CD4-positive, alpha-beta T cell treated with Interleukin-1 beta for 1 hour (primary cell): ENCODE results near the gene EFHD1.
"Not testable (repeated sequence)": the region's sequence is repeated elsewhere in the genome, so short reads cannot be mapped to it uniquely, and the experiment has no call there.

Source experiments
- DNase-seq, 2 donors: peaks; one replicate each; pipeline ENCODE4 v3.0.0-alpha.2; 2020 to 2022

Gene EFHD1

DNA sequence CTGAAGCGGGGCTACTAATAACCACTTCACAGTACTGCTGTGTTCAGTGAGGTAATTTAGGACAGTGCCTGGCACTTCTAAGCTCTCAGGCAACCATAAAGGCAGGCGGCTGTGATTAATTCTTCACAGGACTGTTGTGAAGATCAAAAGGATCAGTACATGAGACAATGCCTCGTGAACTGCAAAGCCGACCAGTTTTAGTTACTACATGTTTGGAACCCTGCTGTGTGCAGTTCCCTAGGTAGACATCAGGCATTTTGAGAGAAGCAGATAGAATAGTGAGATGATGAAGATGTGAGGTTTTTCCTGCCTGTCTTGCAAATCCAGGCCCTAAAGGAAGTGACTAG lies 19.1 kb downstream of the EFHD1 start:
- no peak for DNase-seq

DNA sequence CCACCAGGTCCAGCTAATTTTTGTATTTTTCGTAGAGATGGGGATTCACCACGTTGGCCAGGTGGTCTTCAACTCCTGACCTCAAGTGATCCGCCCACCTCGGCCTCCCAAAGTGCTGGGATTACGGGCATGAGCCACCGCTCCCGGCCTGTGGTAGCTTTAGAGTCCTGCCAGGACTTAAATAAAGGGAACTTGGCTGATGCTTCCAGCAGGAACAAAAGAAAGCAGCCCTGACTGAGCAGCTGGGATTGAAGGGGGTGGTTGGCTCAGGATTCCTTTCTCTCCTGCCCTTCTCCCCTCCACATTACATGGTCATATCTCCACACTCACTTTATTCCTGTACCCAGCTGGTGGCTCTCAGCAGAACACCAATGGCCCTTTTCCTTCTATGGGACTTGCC lies 20.0 kb downstream of the EFHD1 start:
- DNase-seq = no peak

DNA sequence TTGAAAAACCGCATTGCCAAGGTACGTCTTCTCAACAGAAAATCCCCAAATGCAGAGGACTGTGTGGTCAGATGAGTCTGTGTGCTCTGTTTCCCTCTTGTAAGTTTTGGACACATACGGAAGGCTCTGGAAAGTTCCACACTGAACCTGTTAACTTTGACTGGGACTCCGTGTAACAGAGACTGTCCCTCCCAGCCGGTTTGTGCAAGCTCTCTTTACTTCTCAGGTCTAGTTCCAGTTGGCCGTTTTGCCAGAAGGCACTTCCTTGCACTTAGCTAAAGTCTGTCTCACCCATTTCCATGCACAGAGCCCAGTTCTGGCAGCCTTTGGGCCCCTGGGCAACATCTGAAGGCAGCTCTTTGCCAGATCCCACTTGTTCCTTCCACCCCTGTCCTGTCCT lies 22.0 kb downstream of the EFHD1 start:
- no peak for DNase-seq

DNA sequence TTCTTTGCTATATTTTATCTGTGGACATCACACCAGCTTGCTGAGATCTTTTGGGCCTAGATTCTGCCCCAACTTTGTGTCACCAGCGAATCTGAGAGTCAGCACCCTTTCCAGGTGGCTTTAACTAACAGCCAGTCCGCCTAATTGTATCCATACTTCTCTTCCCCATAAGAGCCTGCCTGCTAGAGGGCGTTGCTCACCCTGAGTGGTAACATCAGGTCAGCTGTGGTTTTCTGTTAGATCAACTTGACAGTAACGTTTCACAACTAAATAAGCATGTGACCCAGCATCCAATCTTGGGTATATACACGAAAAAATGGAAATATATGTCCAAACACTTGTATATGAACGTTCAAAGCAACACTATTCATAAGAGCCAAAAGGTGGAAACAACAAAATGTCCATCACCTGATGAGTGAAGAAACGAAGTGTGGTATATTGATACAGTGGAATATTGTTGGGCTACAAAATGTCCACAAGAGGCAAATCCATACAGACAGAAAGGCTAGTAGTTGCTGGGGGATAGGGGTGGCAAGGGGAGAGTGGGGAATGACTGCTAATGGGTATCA lies 24.9 kb downstream of the EFHD1 start:
- DNase-seq = no peak

DNA sequence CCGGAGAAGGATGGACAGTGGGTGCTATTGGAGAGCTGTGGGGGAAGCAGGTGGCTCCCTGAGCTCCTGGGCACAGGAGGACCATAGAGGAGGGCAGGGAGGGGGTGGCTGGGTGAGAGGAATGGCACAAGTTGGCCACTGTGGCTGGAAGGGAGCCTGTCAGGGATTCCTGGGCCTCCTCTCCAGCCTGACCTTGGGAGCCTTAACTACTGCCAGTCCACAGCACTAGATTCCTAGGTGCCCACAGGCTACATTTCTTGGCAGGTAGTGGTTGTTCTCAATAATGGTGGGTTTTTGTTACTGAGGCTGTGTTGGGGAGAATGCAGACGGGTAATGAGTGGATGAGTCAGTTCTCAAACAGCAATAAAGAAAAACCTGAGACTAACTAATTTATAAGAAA lies 26.0 kb downstream of the EFHD1 start:
- no peak for DNase-seq

DNA sequence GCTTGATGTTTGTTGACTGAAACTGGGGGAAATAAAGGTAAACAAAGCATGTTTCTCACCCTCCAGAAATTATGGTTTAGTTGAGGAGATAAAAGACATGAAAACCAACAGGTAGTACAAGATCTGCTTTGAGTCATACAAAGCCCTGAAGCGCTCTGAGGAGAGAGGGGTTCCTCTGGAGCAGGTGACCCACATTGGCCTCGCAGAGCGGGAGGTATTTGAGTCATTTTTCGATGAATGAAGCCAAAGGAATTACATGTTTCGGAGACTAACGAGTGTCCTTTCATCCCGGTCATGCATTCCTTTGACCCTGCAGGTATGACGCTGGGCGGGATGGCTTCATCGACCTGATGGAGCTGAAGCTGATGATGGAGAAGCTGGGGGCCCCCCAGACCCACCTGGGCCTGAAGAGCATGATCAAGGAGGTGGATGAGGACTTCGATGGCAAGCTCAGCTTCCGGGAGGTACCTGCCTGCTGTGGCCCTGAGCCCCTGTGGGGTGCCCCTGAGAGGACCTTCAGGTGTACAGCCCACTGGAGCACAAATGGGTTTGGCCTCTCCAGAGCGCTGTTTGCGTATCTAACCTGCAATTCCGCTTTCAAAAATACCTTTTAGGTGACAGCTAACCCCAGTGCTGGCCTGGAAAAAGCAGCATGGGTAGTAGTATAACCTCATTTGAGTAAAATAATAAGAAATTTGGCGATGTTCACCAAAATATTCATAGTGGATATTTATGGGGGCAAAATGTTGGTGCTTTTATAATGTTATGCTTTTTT lies 29.3 kb downstream of the EFHD1 start:
- DNase-seq = no peak

DNA sequence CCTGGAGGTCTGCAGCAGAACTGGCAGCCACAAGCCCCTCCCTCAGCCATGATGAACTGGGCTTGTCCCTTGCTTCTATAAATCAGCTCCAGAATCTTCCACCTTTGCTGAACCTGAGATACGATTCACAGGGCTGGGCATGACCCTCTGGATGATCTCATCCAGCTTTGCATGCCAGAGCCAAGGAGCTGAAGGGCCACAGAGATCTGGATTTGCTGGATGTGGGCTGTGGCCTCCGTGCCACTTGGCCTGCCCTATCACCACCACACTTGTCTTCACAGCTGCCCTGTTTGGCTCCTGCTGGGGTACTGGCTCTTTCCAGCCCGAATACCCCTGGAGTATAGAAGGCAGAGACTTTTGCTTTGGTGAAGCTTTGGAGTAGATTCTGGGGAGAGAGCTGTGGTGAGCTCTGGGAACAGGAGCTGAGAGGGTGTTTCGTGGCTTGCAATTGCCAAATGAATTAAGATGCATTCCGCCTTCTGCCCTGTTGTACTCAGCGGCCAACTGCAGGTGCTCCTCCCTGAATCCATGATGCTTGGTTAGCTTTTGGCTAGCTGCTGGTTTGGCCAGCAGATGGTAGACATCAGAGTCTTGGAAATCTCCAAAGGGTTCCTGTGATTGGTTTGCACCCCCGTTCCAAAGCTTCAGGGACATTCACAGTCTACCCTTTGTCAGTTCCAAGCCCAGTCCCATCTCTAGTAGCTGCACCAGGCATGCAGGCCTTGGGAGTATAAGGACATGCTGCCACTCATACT lies 32.8 kb downstream of the EFHD1 start:
- DNase-seq = no peak

DNA sequence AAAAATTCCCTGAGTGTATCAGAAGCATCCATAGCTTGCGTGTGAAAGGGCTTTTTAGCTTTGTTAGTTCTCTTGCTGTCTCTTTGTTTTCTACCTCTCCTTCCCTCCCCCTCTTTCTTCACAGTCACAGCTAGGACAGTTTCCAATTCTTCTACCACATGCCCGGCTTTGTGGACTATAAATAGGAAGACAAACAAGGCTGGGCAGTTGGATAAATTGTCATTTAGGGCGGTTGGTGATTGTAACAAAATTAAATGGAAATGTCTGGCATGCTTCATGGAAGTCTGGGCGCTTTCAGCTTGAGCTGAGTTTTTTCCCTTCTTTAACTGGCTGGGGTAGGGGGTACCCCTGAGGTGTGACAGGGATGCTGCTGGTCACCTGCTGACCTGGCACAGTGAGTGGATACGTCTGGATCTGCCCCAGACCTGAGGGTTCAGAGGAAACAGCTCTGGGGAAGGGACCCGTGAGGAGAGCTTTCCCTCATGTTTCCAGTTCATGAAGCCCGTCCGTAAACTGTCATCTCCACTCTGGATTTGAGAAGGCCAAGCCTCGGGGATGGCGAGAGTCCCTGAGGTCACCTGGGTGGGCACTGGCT lies 34.7 kb downstream of the EFHD1 start:
- DNase-seq = no peak

DNA sequence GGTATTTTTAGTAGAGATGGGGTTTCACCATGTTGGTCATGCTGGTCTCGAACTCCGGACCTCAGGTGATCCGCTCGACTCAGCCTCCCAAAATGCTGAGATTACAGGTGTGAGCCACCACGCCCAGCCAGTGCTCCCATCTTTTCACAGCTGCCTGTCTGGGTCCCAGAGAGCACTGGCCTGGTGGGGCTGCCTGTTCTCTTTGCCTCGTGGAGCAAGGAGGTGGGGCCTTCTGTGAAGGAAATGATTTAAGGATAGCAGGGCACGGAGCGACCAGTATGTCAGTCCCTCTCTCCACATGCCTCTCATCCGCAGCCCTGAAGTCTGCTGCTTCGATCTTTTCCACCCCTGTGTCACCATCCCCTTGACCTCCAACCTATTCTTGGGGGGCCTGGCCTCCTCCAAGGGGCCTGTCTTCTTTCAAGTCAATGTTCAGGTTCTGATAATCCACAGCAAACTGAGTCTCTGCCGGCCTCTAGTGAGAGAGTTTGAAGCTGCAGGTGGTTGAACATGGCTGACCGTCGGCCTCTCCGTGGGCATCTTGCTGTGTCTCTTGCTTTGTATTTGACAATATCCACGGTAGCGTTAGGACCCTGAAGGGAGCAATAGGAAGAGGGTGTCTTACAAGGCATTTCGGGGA lies 35.5 kb downstream of the EFHD1 start:
- no peak for DNase-seq

DNA sequence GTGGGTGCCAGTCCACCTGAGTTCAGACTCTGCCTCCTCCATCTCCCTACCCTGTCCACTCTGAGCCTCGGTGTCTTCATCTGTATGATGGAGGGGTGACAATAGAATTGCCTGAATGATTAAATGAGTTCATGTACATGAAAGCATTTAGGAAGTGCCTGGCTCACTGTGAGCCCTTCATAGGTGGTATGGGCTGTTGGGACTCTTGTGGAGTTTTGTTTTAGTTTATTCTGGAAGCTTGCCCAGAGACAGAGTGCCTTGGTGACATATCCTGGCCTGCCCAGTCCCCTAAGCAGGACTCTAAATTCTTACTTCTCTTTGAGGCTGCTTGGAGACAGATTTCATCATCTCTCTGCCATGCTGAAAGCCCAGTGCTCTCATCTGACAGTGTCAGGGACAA lies 39.2 kb downstream of the EFHD1 start:
- no peak for DNase-seq

DNA sequence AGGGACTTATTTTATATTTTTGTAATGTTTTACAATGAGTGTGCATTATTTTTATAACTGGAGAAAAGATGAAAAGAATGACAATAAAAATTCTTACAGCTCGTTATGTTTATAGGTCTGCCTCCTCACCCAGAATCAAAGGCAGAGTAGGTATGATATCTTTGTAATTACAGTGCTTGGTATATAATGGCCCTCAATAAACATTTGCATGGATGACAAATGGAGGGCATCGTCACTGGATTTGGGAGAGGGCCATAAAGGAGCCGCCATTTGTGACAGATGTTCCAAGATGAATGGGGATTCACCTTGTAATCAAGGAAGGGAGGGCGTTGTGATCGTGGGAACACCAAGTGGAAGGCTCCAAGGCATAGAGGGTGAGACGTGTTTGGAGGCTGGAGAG lies 41.1 kb downstream of the EFHD1 start:
- no peak for DNase-seq

DNA sequence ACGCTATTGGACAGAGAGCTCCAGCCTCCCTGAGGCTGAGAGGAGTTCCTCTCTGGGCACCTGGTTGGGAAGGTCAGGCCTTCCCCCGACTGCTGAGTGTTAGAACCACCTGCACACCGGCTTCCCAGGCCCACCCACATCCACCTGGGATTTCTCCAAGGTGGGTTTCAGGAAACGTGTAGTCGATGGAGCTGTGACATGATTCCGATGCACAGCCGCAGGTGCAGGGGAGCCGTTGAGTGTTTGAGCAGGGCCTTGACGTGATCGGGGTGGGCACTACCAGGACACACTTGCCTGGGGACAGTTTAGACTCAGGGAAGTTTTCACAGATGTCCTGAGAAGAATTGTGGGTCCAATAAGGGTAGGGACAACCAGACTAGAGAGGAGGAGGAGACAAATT lies 42.0 kb downstream of the EFHD1 start:
- no peak for DNase-seq

DNA sequence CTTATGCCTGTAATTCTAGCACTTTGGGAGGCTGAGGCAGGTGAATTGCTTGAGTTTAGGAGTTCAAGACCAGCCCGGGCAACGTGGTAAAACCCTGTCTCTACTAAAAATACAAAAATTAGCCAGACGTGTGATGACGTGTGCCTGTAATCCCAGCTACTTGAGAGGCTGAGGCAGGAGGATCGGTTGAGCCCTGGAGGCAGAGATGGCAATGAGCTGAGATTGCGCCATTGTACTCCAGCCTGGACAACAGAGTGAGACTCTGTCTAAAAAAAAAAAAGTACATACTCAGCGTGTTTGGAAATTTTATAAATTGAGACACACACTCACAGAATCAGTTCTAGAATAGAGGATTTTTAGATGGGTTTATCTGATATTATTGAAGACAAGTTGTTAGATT lies 46.6 kb downstream of the EFHD1 start:
- no peak for DNase-seq

DNA sequence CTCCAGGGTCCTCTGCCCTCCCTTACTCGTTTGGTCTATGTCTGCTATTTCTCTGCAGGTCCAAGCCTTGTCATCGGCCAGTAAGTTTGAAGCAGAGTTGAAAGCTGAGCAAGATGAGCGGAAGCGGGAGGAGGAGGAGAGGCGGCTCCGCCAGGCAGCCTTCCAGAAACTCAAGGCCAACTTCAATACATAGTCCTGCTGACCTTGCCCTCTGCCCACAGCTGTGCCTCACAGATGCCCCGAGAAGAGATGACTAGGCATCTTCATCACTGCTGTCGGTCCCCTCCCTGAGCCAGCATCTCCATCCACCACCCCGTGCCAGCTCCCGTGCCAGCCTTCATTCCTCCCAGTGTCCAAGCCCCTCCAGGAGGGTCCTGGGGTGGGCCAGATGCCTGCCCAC lies 48.1 kb downstream of the EFHD1 start:
- DNase-seq = no peak

DNA sequence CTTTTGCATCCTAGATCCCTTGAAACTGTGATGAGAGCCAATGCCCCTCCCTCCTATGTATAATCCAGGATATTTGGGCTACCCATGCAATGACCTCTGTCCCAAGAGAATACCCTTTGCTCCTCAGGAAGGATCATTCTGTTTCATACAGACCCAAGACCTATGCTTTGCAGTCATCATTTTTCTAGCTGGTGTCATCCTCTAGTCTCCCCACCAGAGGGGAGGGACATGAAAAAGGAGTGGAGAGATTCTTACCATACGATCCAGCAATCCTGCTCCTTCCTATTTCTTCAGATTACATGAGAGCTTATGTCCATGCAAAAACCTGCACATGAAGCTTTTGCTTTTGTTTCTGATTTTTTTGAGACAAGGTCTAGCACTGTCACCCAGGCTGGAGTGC lies 50.0 kb downstream of the EFHD1 start:
- no peak for DNase-seq

DNA sequence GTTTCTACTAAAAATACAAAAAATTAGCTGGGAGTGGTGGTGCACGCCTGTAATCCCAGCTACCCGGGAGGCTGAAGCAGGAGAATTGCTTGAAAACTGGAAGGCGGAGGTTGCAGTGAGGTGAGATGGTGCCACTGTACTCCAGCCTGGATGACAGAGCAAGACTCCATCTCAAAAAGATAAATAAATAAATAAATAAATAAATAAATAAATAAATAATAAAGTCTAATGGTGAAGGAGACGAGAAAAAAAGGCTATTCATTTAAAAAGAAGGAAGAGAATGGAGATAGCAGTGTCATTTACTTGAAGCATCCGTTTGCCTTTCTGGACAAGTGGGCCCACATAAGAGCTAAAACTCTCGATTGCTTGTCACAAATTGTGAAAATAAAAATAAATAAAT lies 52.0 kb downstream of the EFHD1 start:
- DNase-seq = not testable (repeated sequence)

DNA sequence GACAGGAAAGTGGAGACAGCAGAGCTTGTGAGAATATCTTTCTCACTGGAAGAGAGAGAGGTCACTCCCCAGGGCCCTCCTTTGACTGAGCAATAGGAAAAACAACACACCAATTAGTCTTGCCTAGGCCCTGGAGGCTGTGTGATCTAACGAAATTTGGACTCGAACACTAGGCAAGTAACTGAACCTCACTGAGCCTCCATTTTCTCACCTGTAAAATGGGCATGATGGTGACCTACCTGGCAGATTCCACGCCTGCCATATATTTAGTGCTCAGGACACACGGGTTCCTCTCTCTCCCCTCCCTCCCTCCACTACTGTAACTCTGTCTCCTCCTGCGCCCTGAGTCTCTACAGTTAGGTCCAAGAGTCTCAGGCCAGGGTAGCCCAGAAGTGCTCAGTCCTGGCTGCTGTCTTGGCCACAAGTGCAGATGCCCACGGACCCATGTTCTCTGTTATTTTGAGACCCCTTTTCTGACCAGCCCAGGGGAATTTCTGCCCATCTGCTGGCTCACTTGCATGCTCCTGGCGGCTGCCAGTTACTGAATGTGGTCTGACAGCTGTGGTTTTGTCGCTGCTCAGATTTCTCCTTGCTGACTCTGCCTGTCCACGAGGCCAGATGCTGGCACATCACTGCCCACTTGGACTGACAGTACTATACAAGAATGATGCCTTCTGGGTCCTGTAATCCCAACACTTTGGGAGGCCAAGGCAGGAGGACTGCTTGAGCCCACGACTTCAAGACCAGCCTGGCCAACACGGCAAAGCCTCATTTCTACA lies 54.2 kb downstream of the EFHD1 start:
- no peak for DNase-seq

DNA sequence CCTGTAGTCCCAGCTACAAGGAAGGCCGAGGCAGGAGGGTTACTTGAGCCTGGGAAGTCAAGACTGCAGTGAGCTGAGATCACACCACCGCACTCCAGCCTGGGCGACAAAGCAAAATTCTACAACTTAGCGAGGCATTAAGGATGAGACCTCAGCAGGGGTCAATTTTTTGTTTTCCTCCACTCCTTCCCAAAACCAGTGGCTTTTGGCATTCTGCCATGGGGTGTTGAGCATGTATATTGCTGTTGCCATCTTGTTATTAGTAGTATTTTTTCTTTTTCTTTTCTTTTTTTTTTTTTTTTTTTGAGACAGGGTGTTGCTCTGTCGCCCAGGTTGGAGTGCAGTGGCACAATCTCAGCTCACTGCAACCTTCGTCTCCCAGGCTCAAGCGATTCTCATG lies 54.8 kb downstream of the EFHD1 start:
- no peak for DNase-seq

DNA sequence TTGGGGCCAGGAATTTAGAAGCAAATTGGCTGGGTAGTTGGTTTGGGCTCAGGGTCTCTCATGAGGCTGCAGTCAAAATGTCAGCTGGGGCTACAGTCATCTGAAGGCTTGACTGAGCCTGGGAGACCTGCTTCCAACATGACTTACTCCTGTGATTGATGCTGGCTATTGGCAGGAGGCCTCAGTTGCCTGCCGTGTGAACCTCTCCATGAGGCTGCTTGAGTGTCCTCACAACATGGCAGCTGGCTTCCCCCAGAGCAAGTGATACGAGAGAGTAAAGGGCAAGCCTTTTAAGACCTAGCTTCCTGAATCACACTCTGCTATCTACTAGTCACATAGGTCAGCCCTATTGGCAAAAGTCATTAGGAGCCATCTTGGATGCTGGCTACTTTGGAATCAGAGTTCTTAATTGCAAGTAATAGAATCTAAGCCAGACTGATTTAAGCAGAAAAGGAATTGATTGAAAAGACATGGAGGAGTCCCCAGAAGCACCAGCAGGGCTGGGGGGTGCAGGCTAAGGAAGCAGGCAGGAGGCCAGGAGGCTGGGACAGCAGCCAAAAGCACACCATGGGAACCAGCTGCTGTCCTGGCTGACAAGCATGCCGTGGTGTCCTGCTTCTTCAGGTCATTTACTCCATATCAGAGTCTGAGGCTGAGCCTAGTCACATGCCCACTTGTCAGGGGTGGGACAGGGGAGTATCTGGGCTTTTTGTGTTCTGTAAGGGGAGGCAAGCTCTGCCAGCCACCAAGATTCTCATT lies 55.9 kb downstream of the EFHD1 start:
- DNase-seq = no peak

DNA sequence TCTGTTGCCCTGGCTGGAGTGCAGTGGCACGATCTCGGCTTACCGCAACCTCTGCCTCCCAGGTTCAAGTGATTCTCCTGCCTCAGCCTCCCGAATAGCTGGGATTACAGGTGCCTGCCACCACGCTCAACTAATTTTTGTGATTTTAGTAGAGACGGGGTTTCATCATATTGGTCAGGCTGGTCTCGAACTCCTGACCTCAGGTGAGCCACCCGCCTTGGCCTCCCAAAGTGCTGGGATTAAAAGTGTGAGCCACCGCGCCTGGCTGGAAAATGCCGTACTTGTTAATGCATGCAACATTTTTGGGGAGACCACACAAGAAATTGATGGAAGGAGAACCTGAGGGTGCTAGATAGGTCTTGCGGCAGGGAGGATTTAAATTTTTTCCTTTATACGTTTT lies 57.7 kb downstream of the EFHD1 start:
- not testable (repeated sequence) for DNase-seq

DNA sequence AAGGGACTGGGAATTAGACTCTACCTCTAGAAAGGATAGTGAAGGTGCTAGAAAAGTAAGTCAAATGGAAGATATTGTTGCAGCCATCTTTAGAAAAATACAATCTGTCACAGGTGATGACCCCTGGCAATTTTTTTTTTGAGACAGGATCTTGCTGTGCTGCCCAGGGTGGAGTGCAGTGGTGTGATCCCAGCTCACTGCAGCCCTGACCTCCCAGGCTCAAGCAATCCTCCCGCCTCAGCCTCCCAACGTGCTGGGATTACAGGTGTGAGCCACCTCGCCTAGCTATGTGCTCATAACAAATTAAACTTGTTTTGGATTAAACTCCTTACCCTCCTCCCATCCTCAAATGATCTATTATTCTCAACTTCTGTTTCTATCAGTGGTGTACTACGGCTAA lies 59.9 kb downstream of the EFHD1 start:
- no peak for DNase-seq

DNA sequence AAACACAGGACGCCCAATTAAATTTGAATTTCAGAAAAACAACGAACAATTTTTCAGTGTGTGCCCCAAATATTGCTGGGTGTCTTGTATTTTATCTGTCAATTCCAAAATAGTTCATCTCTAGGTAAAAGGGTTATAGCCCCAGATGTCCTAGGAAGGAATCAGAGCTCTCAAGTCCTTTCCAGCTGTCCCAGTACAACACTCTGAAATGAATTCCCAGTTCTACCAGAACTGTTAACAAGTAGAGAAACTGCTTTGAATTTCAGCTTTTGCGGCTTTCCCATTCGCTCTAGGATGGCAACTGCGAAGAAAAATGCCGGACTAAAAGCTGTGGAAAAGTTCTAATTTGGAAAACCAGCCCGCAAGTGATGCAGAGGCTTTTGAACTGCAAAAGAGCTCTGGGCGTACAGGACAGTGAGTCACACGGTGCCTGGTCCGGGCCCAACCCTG lies 63.2 kb downstream of the EFHD1 start:
- DNase-seq = no peak
